Activated naive CD4-positive, alpha-beta T cell treated with anti-CD3 and anti-CD28 coated beads, Interleukin-2, amount 50 U/mL, for 24 hours (primary cell): ENCODE measurements around the gene ATP2B2.
"Not testable (repeated sequence)": the region's sequence is repeated elsewhere in the genome, so short reads cannot be mapped to it uniquely, and the experiment has no call there.

ENCODE experiments used
- H3K27ac Mint-ChIP-seq: one replicate; pipeline ENCODE4 v1.8.0; 2021; ENCODE audit warnings: mild to moderate bottlenecking, mixed read lengths
- H3K27me3 Mint-ChIP-seq: one replicate; pipeline ENCODE4 v1.8.0; 2021; ENCODE audit warnings: mixed read lengths
- H3K36me3 Mint-ChIP-seq: one replicate; pipeline ENCODE4 v1.8.0; 2021; ENCODE audit warnings: mixed read lengths
- H3K4me1 Mint-ChIP-seq: one replicate; pipeline ENCODE4 v1.8.0; 2021; ENCODE audit warnings: mixed read lengths
- H3K4me3 Mint-ChIP-seq: one replicate; pipeline ENCODE4 v1.8.0; 2021; ENCODE audit warnings: mild to moderate bottlenecking, mixed read lengths
- H3K9me3 Mint-ChIP-seq: one replicate; pipeline ENCODE4 v1.8.0; 2021; ENCODE audit warnings: mixed read lengths

The ATP2B2 gene

GRCh38 chr3:10392906-10393461 is 112.4 kb downstream of the ATP2B2 start:
- H3K4me3 Mint-ChIP-seq: no peak overlapping the region
- peaks cover 40% of the 10 kb centered on the region for H3K4me1 Mint-ChIP-seq
- H3K36me3 Mint-ChIP-seq: no peaks in the 10 kb centered on the region
- H3K9me3 Mint-ChIP-seq: no peaks in the 10 kb centered on the region
- H3K27ac Mint-ChIP-seq: no peak overlapping the region
- H3K27me3 Mint-ChIP-seq: no peaks in the 10 kb centered on the region

- H3K27ac Mint-ChIP-seq: no peak overlapping the region
- no peak overlapping the region for H3K4me3 Mint-ChIP-seq
These were observed 113.1 kb downstream of the ATP2B2 start for GRCh38 chr3:10392244-10392643.

GRCh38 chr3:10391391-10391790 is 114.0 kb downstream of the ATP2B2 start:
- no peaks in the 10 kb centered on the region for H3K9me3 Mint-ChIP-seq
- no peak overlapping the region for H3K4me3 Mint-ChIP-seq
- no peaks in the 10 kb centered on the region for H3K27me3 Mint-ChIP-seq
- no peaks in the 10 kb centered on the region for H3K36me3 Mint-ChIP-seq
- no peak overlapping the region for H3K27ac Mint-ChIP-seq
- H3K4me1 Mint-ChIP-seq: peaks cover 38% of the 10 kb centered on the region

More at GRCh38 chr3:10392244-10392643, 113.1 kb downstream of the ATP2B2 start:
- Mint-ChIP-seq H3K36me3 (no peaks in the 10 kb centered on the region), H3K4me1 (peaks cover 40% of the 10 kb centered on the region), H3K27me3 (no peaks in the 10 kb centered on the region), H3K9me3 (no peaks in the 10 kb centered on the region)

- no peaks in the 10 kb centered on the region for H3K27me3 Mint-ChIP-seq
These were observed 114.6 kb downstream of the ATP2B2 start for GRCh38 chr3:10390641-10391373.

GRCh38 chr3:10389995-10390394 is 115.4 kb downstream of the ATP2B2 start:
- H3K4me1 Mint-ChIP-seq: peaks cover 24% of the 10 kb centered on the region
- H3K9me3 Mint-ChIP-seq: no peaks in the 10 kb centered on the region
- no peak overlapping the region for H3K4me3 Mint-ChIP-seq
- H3K27ac Mint-ChIP-seq: no peak overlapping the region
- H3K36me3 Mint-ChIP-seq: no peaks in the 10 kb centered on the region
- H3K27me3 Mint-ChIP-seq: no peaks in the 10 kb centered on the region

More at GRCh38 chr3:10390641-10391373, 114.6 kb downstream of the ATP2B2 start:
- H3K27ac Mint-ChIP-seq: no peak overlapping the region
- peaks cover 32% of the 10 kb centered on the region for H3K4me1 Mint-ChIP-seq
- H3K36me3 Mint-ChIP-seq: no peaks in the 10 kb centered on the region
- H3K4me3 Mint-ChIP-seq: no peak overlapping the region
- H3K9me3 Mint-ChIP-seq: no peaks in the 10 kb centered on the region

- Mint-ChIP-seq H3K27ac (no peak overlapping the region), H3K27me3 (no peaks in the 10 kb centered on the region), H3K4me1 (peaks cover 22% of the 10 kb centered on the region), H3K36me3 (no peaks in the 10 kb centered on the region), H3K9me3 (no peaks in the 10 kb centered on the region), H3K4me3 (no peak overlapping the region)
These were observed 116.0 kb downstream of the ATP2B2 start for GRCh38 chr3:10389339-10389738.

- Mint-ChIP-seq H3K4me1 (peaks cover 22% of the 10 kb centered on the region), H3K4me3 (no peak overlapping the region), H3K36me3 (no peaks in the 10 kb centered on the region), H3K9me3 (no peaks in the 10 kb centered on the region), H3K27ac (no peak overlapping the region), H3K27me3 (no peaks in the 10 kb centered on the region)
These were observed 117.3 kb downstream of the ATP2B2 start for GRCh38 chr3:10387881-10388609.

GRCh38 chr3:10386121-10386520 is 119.3 kb downstream of the ATP2B2 start:
- H3K4me1 Mint-ChIP-seq: peaks cover 15% of the 10 kb centered on the region
- no peaks in the 10 kb centered on the region for H3K9me3 Mint-ChIP-seq
- H3K27me3 Mint-ChIP-seq: no peaks in the 10 kb centered on the region
- H3K27ac Mint-ChIP-seq: no peak overlapping the region
- no peaks in the 10 kb centered on the region for H3K36me3 Mint-ChIP-seq
- H3K4me3 Mint-ChIP-seq: no peak overlapping the region

- H3K27ac Mint-ChIP-seq: no peak overlapping the region
- H3K4me1 Mint-ChIP-seq: peaks cover 6% of the 10 kb centered on the region
- H3K27me3 Mint-ChIP-seq: no peaks in the 10 kb centered on the region
- H3K9me3 Mint-ChIP-seq: no peaks in the 10 kb centered on the region
- H3K4me3 Mint-ChIP-seq: no peak overlapping the region
- no peaks in the 10 kb centered on the region for H3K36me3 Mint-ChIP-seq
These were observed 120.6 kb downstream of the ATP2B2 start for GRCh38 chr3:10384541-10385360.

- no peaks in the 10 kb centered on the region for H3K36me3 Mint-ChIP-seq
These were observed 121.5 kb downstream of the ATP2B2 start for GRCh38 chr3:10383850-10384248.

GRCh38 chr3:10382892-10383849 is 122.2 kb downstream of the ATP2B2 start:
- no peaks in the 10 kb centered on the region for H3K4me1 Mint-ChIP-seq
- no peak overlapping the region for H3K27ac Mint-ChIP-seq
- no peaks in the 10 kb centered on the region for H3K36me3 Mint-ChIP-seq
- H3K27me3 Mint-ChIP-seq: no peaks in the 10 kb centered on the region
- no peak overlapping the region for H3K4me3 Mint-ChIP-seq
- H3K9me3 Mint-ChIP-seq: no peaks in the 10 kb centered on the region

More at GRCh38 chr3:10383850-10384248, 121.5 kb downstream of the ATP2B2 start:
- H3K27me3 Mint-ChIP-seq: no peaks in the 10 kb centered on the region
- no peak overlapping the region for H3K27ac Mint-ChIP-seq
- H3K9me3 Mint-ChIP-seq: no peaks in the 10 kb centered on the region
- no peaks in the 10 kb centered on the region for H3K4me1 Mint-ChIP-seq
- H3K4me3 Mint-ChIP-seq: no peak overlapping the region

GRCh38 chr3:10382445-10382844 is 122.9 kb downstream of the ATP2B2 start:
- not testable (repeated sequence) for H3K4me3 Mint-ChIP-seq, H3K27ac Mint-ChIP-seq, H3K4me1 Mint-ChIP-seq, H3K36me3 Mint-ChIP-seq, H3K27me3 Mint-ChIP-seq, H3K9me3 Mint-ChIP-seq

- no peak overlapping the region for H3K27ac Mint-ChIP-seq
- no peaks in the 10 kb centered on the region for H3K27me3 Mint-ChIP-seq
- H3K9me3 Mint-ChIP-seq: no peaks in the 10 kb centered on the region
- H3K4me1 Mint-ChIP-seq: no peaks in the 10 kb centered on the region
- H3K4me3 Mint-ChIP-seq: no peak overlapping the region
- no peaks in the 10 kb centered on the region for H3K36me3 Mint-ChIP-seq
These were observed 124.0 kb downstream of the ATP2B2 start for GRCh38 chr3:10381336-10381735.

- Mint-ChIP-seq H3K9me3 (no peaks in the 10 kb centered on the region), H3K4me3 (no peak overlapping the region), H3K27me3 (no peaks in the 10 kb centered on the region), H3K4me1 (no peaks in the 10 kb centered on the region), H3K27ac (no peak overlapping the region), H3K36me3 (no peaks in the 10 kb centered on the region)
These were observed 124.5 kb downstream of the ATP2B2 start for GRCh38 chr3:10380906-10381305.
